ENCODE data around the gene PSMF1.

DNA sequence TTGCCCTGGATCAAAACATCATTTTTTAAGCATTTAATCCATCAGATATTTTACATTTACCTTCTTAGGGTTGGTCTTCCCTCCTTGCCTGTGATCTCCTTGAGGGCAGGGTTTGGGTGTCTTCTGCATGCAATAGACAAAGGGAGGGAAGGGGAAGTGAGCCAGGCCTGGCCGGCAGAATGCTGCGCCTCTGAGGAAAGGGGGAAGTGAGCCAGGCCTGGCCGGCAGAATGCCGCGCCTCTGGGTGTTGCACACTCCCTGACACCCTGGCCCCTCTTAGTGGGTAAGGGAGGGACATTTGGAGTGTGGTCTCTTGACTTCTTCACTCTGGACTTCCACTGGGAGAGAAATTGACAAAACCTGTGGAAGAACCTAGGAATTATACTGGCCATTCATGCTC is 12.4 kb downstream of the PSMF1 start:
- TF ChIP-seq, protein P1, sequence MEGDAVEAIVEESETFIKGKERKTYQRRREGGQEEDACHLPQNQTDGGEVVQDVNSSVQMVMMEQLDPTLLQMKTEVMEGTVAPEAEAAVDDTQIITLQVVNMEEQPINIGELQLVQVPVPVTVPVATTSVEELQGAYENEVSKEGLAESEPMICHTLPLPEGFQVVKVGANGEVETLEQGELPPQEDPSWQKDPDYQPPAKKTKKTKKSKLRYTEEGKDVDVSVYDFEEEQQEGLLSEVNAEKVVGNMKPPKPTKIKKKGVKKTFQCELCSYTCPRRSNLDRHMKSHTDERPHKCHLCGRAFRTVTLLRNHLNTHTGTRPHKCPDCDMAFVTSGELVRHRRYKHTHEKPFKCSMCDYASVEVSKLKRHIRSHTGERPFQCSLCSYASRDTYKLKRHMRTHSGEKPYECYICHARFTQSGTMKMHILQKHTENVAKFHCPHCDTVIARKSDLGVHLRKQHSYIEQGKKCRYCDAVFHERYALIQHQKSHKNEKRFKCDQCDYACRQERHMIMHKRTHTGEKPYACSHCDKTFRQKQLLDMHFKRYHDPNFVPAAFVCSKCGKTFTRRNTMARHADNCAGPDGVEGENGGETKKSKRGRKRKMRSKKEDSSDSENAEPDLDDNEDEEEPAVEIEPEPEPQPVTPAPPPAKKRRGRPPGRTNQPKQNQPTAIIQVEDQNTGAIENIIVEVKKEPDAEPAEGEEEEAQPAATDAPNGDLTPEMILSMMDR (IDR thresholded peaks at IDR 0.05): no peak
- TF ChIP-seq POLR2A (IDR thresholded peaks at IDR 0.05): no peak
